IMR-90 (cell line): ENCODE measurements around the gene LRIG1. TPM values are rescaled to one million over a fixed set of nuclear protein-coding genes. Genes with fewer than 3 reads are reported as not detected.
A peak's percentile ranks its signal among the peaks of the same experiment; 100 is the strongest.

Experiments used
- ATAC-seq: fragments of 200-7000 bp; cut with Tn5 transposase; 2 replicates; pipeline ENCODE4 v1.9.1; 2020; ENCODE audit warnings: low read depth, mild to moderate bottlenecking, moderate library complexity
- BruUV-seq: library from RNA; stranded (reverse); fragments of 400-500 nt; replicated peaks from 2 replicates; lab custom pipeline; 2021; lab: Mats Ljungman, UMichigan
- CTCF ChIA-PET: fragments of 300-600 bp; formaldehyde crosslinking; extraction: SDS; loops from one replicate; lab custom pipeline; 2021; ENCODE audit warnings: antibody characterized with exemption; lab: Yijun Ruan, JAX
- POLR2A ChIA-PET: fragments of 300-600 bp; sonication (Branson Sonifier 250); formaldehyde crosslinking; loops from one replicate; lab custom pipeline; 2022; ENCODE audit warnings: antibody characterized with exemption; ENCODE audit not compliant: unreplicated experiment; lab: Charles Lee
- DNase-seq: peaks from one replicate; pipeline ENCODE4 v3.0.0; 2013
- H2AFZ ChIP-seq: replicated peaks from 2 replicates; pipeline ENCODE3; 2013; ENCODE audit warnings: low read length, mild to moderate bottlenecking; ENCODE audit not compliant: poor library complexity
- H2AK5ac ChIP-seq: 2 replicates; pipeline ENCODE4 v1.6.1; 2013; ENCODE audit warnings: low read depth, low read length, inconsistent platforms
- H2AK9ac ChIP-seq: replicated peaks from 2 replicates; pipeline ENCODE3; 2013; ENCODE audit warnings: mild to moderate bottlenecking, low read depth, low read length, moderate library complexity; ENCODE audit not compliant: poor library complexity
- H2BK120ac ChIP-seq: 2 replicates; pipeline ENCODE4 v1.6.1; 2013; ENCODE audit warnings: low read depth, low read length, inconsistent platforms
- H2BK15ac ChIP-seq: 3 replicates; pipeline ENCODE4 v1.6.1; 2013; ENCODE audit warnings: low read depth, low read length, inconsistent platforms
- H2BK20ac ChIP-seq: 2 replicates; pipeline ENCODE4 v1.6.1; 2013; ENCODE audit warnings: low read depth, mild to moderate bottlenecking, inconsistent platforms, low read length, moderate library complexity
- H2BK5ac ChIP-seq: 2 replicates; pipeline ENCODE4 v1.6.1; 2013; ENCODE audit warnings: mild to moderate bottlenecking, low read depth, low read length, inconsistent platforms; ENCODE audit not compliant: poor library complexity, severe bottlenecking
- H3K14ac ChIP-seq: replicated peaks from 2 replicates; pipeline ENCODE4 v1.6.1; 2013; ENCODE audit warnings: low read depth, low read length, inconsistent platforms
- H3K18ac ChIP-seq: 2 replicates; pipeline ENCODE4 v1.6.1; 2013; ENCODE audit warnings: low read depth, low read length, control low read depth
- H3K23ac ChIP-seq: 2 replicates; pipeline ENCODE4 v1.6.1; 2013; ENCODE audit warnings: low read depth, low read length, inconsistent platforms
- H3K27ac ChIP-seq: 2 replicates; pipeline ENCODE4 v1.5.1; 2013; ENCODE audit warnings: mild to moderate bottlenecking, control low read depth, low read length; ENCODE audit not compliant: insufficient read depth
- H3K27me3 ChIP-seq: 2 replicates; pipeline ENCODE4 v1.6.1; 2013; ENCODE audit warnings: low read length; ENCODE audit not compliant: control insufficient read depth, insufficient read depth
- H3K36me3 ChIP-seq: 2 replicates; pipeline ENCODE4 v1.6.1; 2013; ENCODE audit warnings: low read length, mixed read lengths; ENCODE audit not compliant: control insufficient read depth, insufficient read depth
- H3K4ac ChIP-seq: 2 replicates; pipeline ENCODE4 v1.6.1; 2013; ENCODE audit warnings: low read depth, low read length, inconsistent platforms
- H3K4me1 ChIP-seq: 2 replicates; pipeline ENCODE4 v1.6.1; 2013; ENCODE audit warnings: low read length, mixed read lengths; ENCODE audit not compliant: control insufficient read depth, insufficient read depth
- H3K4me2 ChIP-seq: 2 replicates; pipeline ENCODE4 v1.6.1; 2013; ENCODE audit warnings: low read depth, mild to moderate bottlenecking, control low read depth, low read length, moderate library complexity
- H3K4me3 ChIP-seq: 2 replicates; pipeline ENCODE4 v1.5.1; 2013; ENCODE audit warnings: low read depth, mild to moderate bottlenecking, control low read depth, low read length, moderate library complexity; ENCODE audit not compliant: insufficient read depth
- H3K56ac ChIP-seq: 2 replicates; pipeline ENCODE4 v1.6.1; 2013; ENCODE audit warnings: low read length, inconsistent platforms; ENCODE audit not compliant: insufficient read depth; ENCODE audit errors: extremely low read depth
- H3K79me1 ChIP-seq, 2 experiments: 2 replicates each; pipeline ENCODE4 v1.6.1; 2013; ENCODE audit warnings: low read length in 2 of 2, inconsistent platforms in 1 of 2, low read depth in 1 of 2
- H3K9ac ChIP-seq: 2 replicates; pipeline ENCODE4 v1.6.1; 2013; ENCODE audit warnings: low read depth, low read length, control low read depth
- H3K9me1 ChIP-seq: 2 replicates; pipeline ENCODE4 v1.6.1; 2013; ENCODE audit warnings: low read length, inconsistent platforms; ENCODE audit not compliant: insufficient read depth
- H3K9me3 ChIP-seq: 2 replicates; pipeline ENCODE4 v1.6.1; 2013; ENCODE audit warnings: low read length; ENCODE audit not compliant: control insufficient read depth, insufficient read depth
- H4K20me1 ChIP-seq: 2 replicates; pipeline ENCODE4 v1.6.1; 2013; ENCODE audit warnings: low read length, inconsistent platforms; ENCODE audit not compliant: insufficient read depth
- H4K5ac ChIP-seq: 2 replicates; pipeline ENCODE4 v1.6.1; 2013; ENCODE audit warnings: mild to moderate bottlenecking, low read depth, low read length, control low read depth
- H4K8ac ChIP-seq, 2 experiments: 2 replicates each; pipeline ENCODE4 v1.6.1; 2013; ENCODE audit warnings: low read depth in 2 of 2, low read length in 2 of 2, control low read depth in 1 of 2, inconsistent platforms in 1 of 2
- H4K91ac ChIP-seq: 2 replicates; pipeline ENCODE4 v1.6.1; 2013; ENCODE audit warnings: low read depth, low read length, inconsistent platforms; ENCODE audit not compliant: insufficient read depth
- BHLHE40 ChIP-seq: fragments of 150-350 bp; IDR thresholded peaks from 2 replicates; pipeline ENCODE4 v1.6.1; 2016; ENCODE audit warnings: mild to moderate bottlenecking, low read depth, low read length
- CEBPB ChIP-seq: IDR thresholded peaks from 2 replicates; pipeline ENCODE4 v1.6.1; 2012; ENCODE audit warnings: low read depth, low read length, improper control_type of control experiment
- CHD1 ChIP-seq: IDR thresholded peaks from 2 replicates; pipeline ENCODE4 v1.6.1; 2012; ENCODE audit warnings: low read depth, low read length, improper control_type of control experiment
- CTCF ChIP-seq: conservative IDR thresholded peaks from 2 replicates; pipeline ENCODE4 v1.5.1; 2012; ENCODE audit warnings: mild to moderate bottlenecking, low read depth, low read length, improper control_type of control experiment
- FOS ChIP-seq: fragments of 150-350 bp; IDR thresholded peaks from 2 replicates; pipeline ENCODE4 v1.6.1; 2016; ENCODE audit warnings: low read depth, low read length
- MAFK ChIP-seq: IDR thresholded peaks from 2 replicates; pipeline ENCODE4 v1.6.1; 2012; ENCODE audit warnings: low read depth, low read length, improper control_type of control experiment
- MAZ ChIP-seq: IDR thresholded peaks from 2 replicates; pipeline ENCODE4 v1.6.1; 2012; ENCODE audit warnings: low read depth, mild to moderate bottlenecking, low read length, improper control_type of control experiment, moderate library complexity, borderline replicate concordance
- MXI1 ChIP-seq: IDR thresholded peaks from 2 replicates; pipeline ENCODE4 v1.6.1; 2012; ENCODE audit warnings: low read depth, mild to moderate bottlenecking, low read length, moderate library complexity, borderline replicate concordance
- NFE2L2 ChIP-seq: fragments of 150-350 bp; IDR thresholded peaks from 2 replicates; pipeline ENCODE4 v1.6.1; 2016; ENCODE audit warnings: low read depth, mild to moderate bottlenecking, low read length
- POLR2A ChIP-seq: IDR thresholded peaks from 2 replicates; pipeline ENCODE4 v1.6.1; 2012; ENCODE audit warnings: mild to moderate bottlenecking, low read depth, low read length
- RAD21 ChIP-seq: IDR thresholded peaks from 2 replicates; pipeline ENCODE4 v1.6.1; 2012; ENCODE audit warnings: low read length, improper control_type of control experiment
- RCOR1 ChIP-seq: IDR thresholded peaks from 2 replicates; pipeline ENCODE4 v1.6.1; 2012; ENCODE audit warnings: mild to moderate bottlenecking, low read length, improper control_type of control experiment; ENCODE audit not compliant: insufficient replicate concordance
- RFX5 ChIP-seq: IDR thresholded peaks from 2 replicates; pipeline ENCODE4 v1.8.0; 2012; ENCODE audit warnings: low read depth, mild to moderate bottlenecking, low read length, moderate library complexity
- SMC3 ChIP-seq: fragments of 150-350 bp; IDR thresholded peaks from 2 replicates; pipeline ENCODE4 v1.6.1; 2016; ENCODE audit warnings: low read depth, mild to moderate bottlenecking, antibody characterized with exemption, low read length, moderate library complexity
- USF2 ChIP-seq: fragments of 150-350 bp; IDR thresholded peaks from 2 replicates; pipeline ENCODE4 v1.6.1; 2017; ENCODE audit warnings: mild to moderate bottlenecking, antibody characterized with exemption, low read length, low read depth
- WGBS, 2 experiments: methylation state at CpG; one replicate each; pipeline versions ENCODE4 v1.1.5 to v1.1.7; 2013; ENCODE audit warnings: missing lambda C conversion rate in 2 of 2; ENCODE audit not compliant: insufficient read length in 1 of 2; ENCODE audit errors: extremely low coverage in 2 of 2; 5-methylcytosine and 5-hydroxymethylcytosine counted together
- dilution Hi-C: fragments of 300-500 bp; cut with HindIII; formaldehyde crosslinking; loops from one replicate; pipeline ENCODE4 v1.14.3; 2018; ENCODE audit warnings: low sequenced_read_pairs; ENCODE audit not compliant: unreplicated experiment
- in situ Hi-C: fragments of 300-500 bp; cut with MboI; formaldehyde crosslinking; loops from 3 replicates; pipeline ENCODE4 v1.14.3; 2019; ENCODE audit warnings: low sequenced_read_pairs, inconsistent platforms, mixed read lengths
- intact Hi-C: fragments of 100-400 bp; cut with micrococcal nuclease; formaldehyde crosslinking; loops from 2 replicates; pipeline ENCODE4 v1.10.0; 2022
- polyA plus RNA-seq, 3 experiments: library from polyadenylated mRNA; depleted of rRNA; stranded (reverse); fragments of >200 nt; gene quantifications; 2 replicates each; pipeline ENCODE4 v1.2.3, GENCODE V29; 2012; ENCODE audit warnings: low replicate concordance in 1 of 3
- total RNA-seq: library from RNA; depleted of rRNA; stranded (reverse); fragments of >200 nt; gene quantifications from 2 replicates; pipeline ENCODE4 v1.2.3, GENCODE V29; 2012
- TF ChIP-seq, protein P1 (sequence below): fragments of 150-350 bp; IDR thresholded peaks from 2 replicates; pipeline ENCODE4 v1.6.1; 2016; ENCODE audit warnings: low read depth, mild to moderate bottlenecking, low read length, moderate library complexity, borderline replicate concordance

LRIG1 gene
- total and polyA plus RNA-seq, 2 of the 4 experiments (the other 2 are of a cell fraction): 62.8 to 87.8 TPM

DNA sequence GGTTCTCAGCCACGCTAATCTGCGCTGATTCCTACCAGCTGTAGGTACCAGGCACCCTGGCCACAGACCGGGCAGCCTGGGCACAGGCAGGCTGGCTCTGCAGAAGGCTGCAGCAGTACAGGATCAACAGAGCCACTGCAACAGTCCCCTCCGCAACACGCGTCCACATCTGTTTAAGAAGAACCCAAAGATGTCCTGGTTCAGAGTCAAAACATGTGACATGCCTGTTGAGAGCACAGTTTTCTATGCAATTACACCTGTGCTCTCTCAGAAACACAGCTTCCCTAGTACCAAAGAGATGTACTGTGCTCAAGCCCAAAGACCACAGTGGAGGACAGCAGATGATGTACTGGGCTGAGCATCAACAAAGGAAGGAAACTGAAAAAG, 18.8 kb downstream of the LRIG1 start:
- H3K4ac ChIP-seq: peak overlapping the region; percentile 44; the same call in 1 of the 2 replicates
- peak overlapping the region; percentile 75 for H3K18ac ChIP-seq
- peak overlapping the region; percentile 70; the same call in 1 of the 2 replicates for H3K27ac ChIP-seq
- TF ChIP-seq SMC3 (no peak), NFE2L2 (no peak), CEBPB (no peak), BHLHE40 (no peak), MAFK (no peak), RCOR1 (no peak), FOS (no peak), MXI1 (no peak), USF2 (no peak), POLR2A (no peak), CTCF (no peak), RFX5 (no peak), RAD21 (no peak), MAZ (no peak), CHD1 (no peak)
- TF ChIP-seq, protein P1, sequence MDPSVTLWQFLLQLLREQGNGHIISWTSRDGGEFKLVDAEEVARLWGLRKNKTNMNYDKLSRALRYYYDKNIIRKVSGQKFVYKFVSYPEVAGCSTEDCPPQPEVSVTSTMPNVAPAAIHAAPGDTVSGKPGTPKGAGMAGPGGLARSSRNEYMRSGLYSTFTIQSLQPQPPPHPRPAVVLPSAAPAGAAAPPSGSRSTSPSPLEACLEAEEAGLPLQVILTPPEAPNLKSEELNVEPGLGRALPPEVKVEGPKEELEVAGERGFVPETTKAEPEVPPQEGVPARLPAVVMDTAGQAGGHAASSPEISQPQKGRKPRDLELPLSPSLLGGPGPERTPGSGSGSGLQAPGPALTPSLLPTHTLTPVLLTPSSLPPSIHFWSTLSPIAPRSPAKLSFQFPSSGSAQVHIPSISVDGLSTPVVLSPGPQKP: no peak
- peak overlapping the region; percentile 39 for H2BK120ac ChIP-seq
- POLR2A ChIA-PET: no interaction called here
- H3K79me1 ChIP-seq: peaks cover 35 to 80% of the 10 kb centered on the region in 2 experiments
- no TSS peak for BruUV-seq
- H2AFZ ChIP-seq: no peak overlapping the region
- WGBS, 2 experiments: 0% methylated on average over 3 of the region's 6 CpGs; no CpG with 5 or more reads in 1 of the 2 experiments
- peaks cover 11% of the 10 kb centered on the region for H3K9me1 ChIP-seq
- peaks cover 32% of the 10 kb centered on the region for H3K4me1 ChIP-seq
- H2BK15ac ChIP-seq: peak overlapping the region; percentile 64; the same call in 1 of the 3 replicates
- no peak for DNase-seq
- H3K14ac ChIP-seq: peak overlapping the region; percentile 70
- intact Hi-C loops (loop anchor here (10.0 kb wide), 1 partner anchor 513 kb away; the partner anchor contains the start of gene KBTBD8), dilution Hi-C loops (no loop called here), in situ Hi-C loops (no loop called here)
- no peaks in the 10 kb centered on the region for H3K27me3 ChIP-seq
- H2BK20ac ChIP-seq: peak overlapping the region; percentile 42
- no peaks in the 10 kb centered on the region for H3K36me3 ChIP-seq
- peak overlapping the region; percentile 33; the same call in 1 of the 2 replicates for H4K5ac ChIP-seq
- H4K91ac ChIP-seq: peak overlapping the region; percentile 40; the same call in 1 of the 2 replicates
- H2BK5ac ChIP-seq: peak overlapping the region; percentile 2
- ATAC-seq: no peak; the same call in 1 of the 2 replicates
- no peak overlapping the region for H3K56ac ChIP-seq
- H3K9ac ChIP-seq: peak overlapping the region; percentile 51; the same call in 1 of the 2 replicates
- CTCF ChIA-PET: interaction anchor here (1.4 kb wide), 1 partner anchor 75 kb away, joined by 3 read pairs; no protein-coding TSS in a partner anchor
- peak overlapping the region; percentile 67 for H3K4me2 ChIP-seq
- peaks cover 68% of the 10 kb centered on the region for H4K20me1 ChIP-seq
- no peak overlapping the region for H2AK9ac ChIP-seq
- H3K4me3 ChIP-seq: no peak overlapping the region
- peak overlapping the region; percentile 39; the same call in 1 of the 2 replicates for H3K23ac ChIP-seq
- peak overlapping the region in 1 of 2 experiments; percentile 47; a peak in 2 of 4 replicates for H4K8ac ChIP-seq
- H3K9me3 ChIP-seq: no peaks in the 10 kb centered on the region
- peak overlapping the region; percentile 80 for H2AK5ac ChIP-seq
